GM23248 (cell line): ENCODE data around the gene FARS2. TPM values are rescaled to one million over a fixed set of nuclear protein-coding genes. Genes with fewer than 3 reads are reported as not detected.

Experiments used
- DNase-seq: peaks from one replicate; pipeline ENCODE4 v3.0.0-alpha.2; 2015
- H2AFZ ChIP-seq: fragments of 200-600 bp; sonication (generic); 2 replicates; pipeline ENCODE4 v1.6.1; 2016; ENCODE audit warnings: antibody characterized with exemption
- H3F3A ChIP-seq: fragments of 200-600 bp; sonication (generic); 2 replicates; pipeline ENCODE4 v1.6.1; 2016; ENCODE audit warnings: mild to moderate bottlenecking, antibody characterized with exemption, mixed run types; ENCODE audit not compliant: insufficient read depth
- H3K27ac ChIP-seq: fragments of 200-600 bp; sonication (generic); 2 replicates; pipeline ENCODE4 v1.5.1; 2016; ENCODE audit warnings: mild to moderate bottlenecking
- H3K27me3 ChIP-seq: fragments of 200-600 bp; sonication (generic); replicated peaks from 2 replicates; pipeline ENCODE4 v1.6.1; 2016; ENCODE audit warnings: mild to moderate bottlenecking; ENCODE audit not compliant: insufficient read depth
- H3K36me3 ChIP-seq: fragments of 200-600 bp; sonication (generic); 2 replicates; pipeline ENCODE4 v1.6.1; 2016; ENCODE audit warnings: low read depth, mild to moderate bottlenecking
- H3K4me1 ChIP-seq: fragments of 200-600 bp; sonication (generic); 2 replicates; pipeline ENCODE4 v1.6.1; 2016; ENCODE audit warnings: mild to moderate bottlenecking; ENCODE audit not compliant: insufficient read depth
- H3K4me2 ChIP-seq: fragments of 200-600 bp; sonication (generic); one replicate; pipeline ENCODE4 v1.6.1; 2016; ENCODE audit warnings: mild to moderate bottlenecking; ENCODE audit not compliant: unreplicated experiment
- H3K4me3 ChIP-seq: fragments of 200-600 bp; sonication (generic); 2 replicates; pipeline ENCODE4 v1.5.1; 2016; ENCODE audit warnings: mild to moderate bottlenecking
- H3K79me2 ChIP-seq: fragments of 200-600 bp; sonication (generic); 2 replicates; pipeline ENCODE4 v1.6.1; 2016; ENCODE audit warnings: mild to moderate bottlenecking; ENCODE audit not compliant: insufficient read depth
- H3K9ac ChIP-seq: fragments of 200-600 bp; sonication (generic); 2 replicates; pipeline ENCODE4 v1.6.1; 2016; ENCODE audit warnings: mild to moderate bottlenecking
- H3K9me2 ChIP-seq: fragments of 200-600 bp; sonication (generic); 2 replicates; pipeline ENCODE4 v1.6.1; 2016; ENCODE audit warnings: mixed run types, mild to moderate bottlenecking, moderate library complexity; ENCODE audit not compliant: insufficient read depth
- H3K9me3 ChIP-seq: fragments of 200-600 bp; sonication (generic); one replicate; pipeline ENCODE4 v1.6.1; 2017; ENCODE audit warnings: low read depth
- H4K20me1 ChIP-seq: fragments of 200-600 bp; sonication (generic); 2 replicates; pipeline ENCODE4 v1.6.0; 2016; ENCODE audit not compliant: insufficient read depth
- EZH2 ChIP-seq: fragments of 200-600 bp; sonication (generic); IDR thresholded peaks from 2 replicates; pipeline ENCODE4 v1.6.1; 2018; ENCODE audit warnings: antibody characterized with exemption, mild to moderate bottlenecking; ENCODE audit not compliant: insufficient read depth, poor library complexity, severe bottlenecking
- EZH2phosphoT487 ChIP-seq: fragments of 200-600 bp; sonication (generic); IDR thresholded peaks from 2 replicates; pipeline ENCODE4 v1.6.1; 2018; ENCODE audit warnings: antibody characterized with exemption, moderate library complexity, mild to moderate bottlenecking, low read depth; ENCODE audit not compliant: insufficient read depth
- WGBS, 2 experiments: methylation state at CpG; one replicate each; pipeline ENCODE4 v1.1.6; 2015 to 2017; ENCODE audit warnings: low lambda C conversion rate in 2 of 2, low coverage in 1 of 2; ENCODE audit errors: missing lambda C conversion rate in 2 of 2; 5-methylcytosine and 5-hydroxymethylcytosine counted together
- in situ Hi-C: fragments of 300-500 bp; cut with MboI; formaldehyde crosslinking; loops from 2 replicates; pipeline ENCODE4 v1.15.0; 2020
- polyA plus RNA-seq: library from polyadenylated mRNA; unstranded; fragments of >200 nt; fragmentation: Nextera tagmentation; extraction: Ambion mirVana; gene quantifications from 2 replicates; pipeline ENCODE4 v1.2.1, GENCODE V29; 2016
- total RNA-seq: library from RNA; depleted of rRNA; stranded (reverse); fragments of >200 nt; shearing (Covaris generic); gene quantifications from 2 replicates; pipeline ENCODE4 v1.2.3, GENCODE V29; 2014; rRNA removed

FARS2 gene
- total RNA-seq (10.2 and 16.5 TPM in 2 replicates), polyA plus RNA-seq (14.7 and 15.1 TPM in 2 replicates)

GRCh38 chr6:5260661-5261544, at the start of gene FARS2, which contains the start of gene LYRM4:
TSS of gene FARS2 (plus strand) at chr6:5261513.
TSS of gene LYRM4 (minus strand) at chr6:5260950. CDS start at chr6:5260733, 217 bp downstream.
- peak; percentile 98 for DNase-seq
- 1% methylated on average over 43 to 82 of the region's 85 CpGs for WGBS, 2 experiments
- peak within 1 kb of the TSS; percentile 91 for H3K27ac ChIP-seq
- no peaks in the 10 kb centered on the region for H4K20me1 ChIP-seq
- H3K4me1 ChIP-seq, result peaks cover 15% of the 10 kb centered on the region
- H3K27me3 ChIP-seq, result no peaks in the 10 kb centered on the region
- TF ChIP-seq EZH2, result no peak
- TF ChIP-seq EZH2phosphoT487, result no peak
- H3K36me3 ChIP-seq, result no peaks in the 10 kb centered on the region
- peak within 1 kb of the TSS; percentile 93 for H3K4me3 ChIP-seq
- H3K79me2 ChIP-seq, result peaks cover 59% of the 10 kb centered on the region
- peaks cover 11% of the 10 kb centered on the region for H3F3A ChIP-seq
- no peaks in the 10 kb centered on the region for H3K9me2 ChIP-seq
- peak within 1 kb of the TSS; percentile 97 for H2AFZ ChIP-seq
- in situ Hi-C loops, result no loop called here
- peak within 1 kb of the TSS; percentile 99 for H3K4me2 ChIP-seq
- H3K9ac ChIP-seq, result peak within 1 kb of the TSS; percentile 91
- no peaks in the 10 kb centered on the region for H3K9me3 ChIP-seq

- H4K20me1 ChIP-seq, result no peaks in the 10 kb centered on the region; the same call in 1 of the 2 replicates
- TF ChIP-seq EZH2phosphoT487 (no peak), EZH2 (no peak)
- H3K4me1 ChIP-seq, result no peaks in the 10 kb centered on the region
- 78 to 84% methylated on average over 8 of the region's 8 CpGs for WGBS, 2 experiments
- H3K9me3 ChIP-seq, result no peaks in the 10 kb centered on the region
- H3K27me3 ChIP-seq, result no peaks in the 10 kb centered on the region
- no peak overlapping the region for H3K9ac ChIP-seq
- in situ Hi-C loops, result no loop called here
- peak; percentile 55 for DNase-seq
- no peak overlapping the region for H3K4me3 ChIP-seq
- 0 out of 2 replicates have a peak, but pooled peaks cover 11% of the 10 kb centered on the region for H3F3A ChIP-seq
- no peak overlapping the region for H3K4me2 ChIP-seq
- no peak overlapping the region for H2AFZ ChIP-seq
- H3K9me2 ChIP-seq, result no peaks in the 10 kb centered on the region
- no peaks in the 10 kb centered on the region for H3K79me2 ChIP-seq
- H3K27ac ChIP-seq, result no peak overlapping the region
- H3K36me3 ChIP-seq, result no peaks in the 10 kb centered on the region
Measured at GRCh38 chr6:5213836-5214235, 47.5 kb upstream of the FARS2 start.

GRCh38 chr6:5214570-5215052, 46.7 kb upstream of the FARS2 start:
- H4K20me1 ChIP-seq, result no peaks in the 10 kb centered on the region; the same call in 1 of the 2 replicates
- no peaks in the 10 kb centered on the region for H3K27me3 ChIP-seq
- H3K9me2 ChIP-seq, result no peaks in the 10 kb centered on the region
- no peak overlapping the region for H2AFZ ChIP-seq
- no peak overlapping the region for H3K4me2 ChIP-seq
- no peaks in the 10 kb centered on the region for H3K9me3 ChIP-seq
- 0 out of 2 replicates have a peak, but pooled peaks cover 11% of the 10 kb centered on the region for H3F3A ChIP-seq
- TF ChIP-seq EZH2 (no peak), EZH2phosphoT487 (no peak)
- H3K4me1 ChIP-seq, result no peaks in the 10 kb centered on the region
- WGBS, 2 experiments, result 79 to 80% methylated on average over 10 of the region's 10 CpGs
- no peak overlapping the region for H3K27ac ChIP-seq
- no peak overlapping the region for H3K9ac ChIP-seq
- no peaks in the 10 kb centered on the region for H3K79me2 ChIP-seq
- in situ Hi-C loops, result no loop called here
- no peak overlapping the region for H3K4me3 ChIP-seq
- peak; percentile 28 for DNase-seq
- H3K36me3 ChIP-seq, result no peaks in the 10 kb centered on the region

- DNase-seq, result no peak
- H3K36me3 ChIP-seq, result no peaks in the 10 kb centered on the region
- no peak overlapping the region for H3K9ac ChIP-seq
- no peaks in the 10 kb centered on the region for H3K9me3 ChIP-seq
- TF ChIP-seq EZH2phosphoT487 (no peak), EZH2 (no peak)
- no peak overlapping the region for H3K4me2 ChIP-seq
- no peaks in the 10 kb centered on the region for H3K79me2 ChIP-seq
- no peak overlapping the region for H3K4me3 ChIP-seq
- H3F3A ChIP-seq, result 0 out of 2 replicates have a peak, but pooled peaks cover 11% of the 10 kb centered on the region
- no peaks in the 10 kb centered on the region for H3K9me2 ChIP-seq
- no peaks in the 10 kb centered on the region; the same call in 1 of the 2 replicates for H4K20me1 ChIP-seq
- H2AFZ ChIP-seq, result no peak overlapping the region
- 94 to 100% methylated on average over 2 of the region's 2 CpGs for WGBS, 2 experiments
- in situ Hi-C loops, result no loop called here
- H3K4me1 ChIP-seq, result no peaks in the 10 kb centered on the region
- no peak overlapping the region for H3K27ac ChIP-seq
- H3K27me3 ChIP-seq, result no peaks in the 10 kb centered on the region
Measured at GRCh38 chr6:5215159-5215558, 46.2 kb upstream of the FARS2 start.
